Smooth muscle cell of the pulmonary artery (primary cell): ENCODE measurements around the gene GPR75. TPM values are rescaled to one million over a fixed set of nuclear protein-coding genes. Genes with fewer than 3 reads are reported as not detected.

Experiments
- total RNA-seq: library from RNA; depleted of rRNA; stranded (reverse); fragments of >200 nt; gene quantifications from 2 replicates; pipeline ENCODE4 v1.2.3, GENCODE V29; 2014

GPR75 gene
- 1.5 and 2.4 TPM in 2 replicates for total RNA-seq

DNA sequence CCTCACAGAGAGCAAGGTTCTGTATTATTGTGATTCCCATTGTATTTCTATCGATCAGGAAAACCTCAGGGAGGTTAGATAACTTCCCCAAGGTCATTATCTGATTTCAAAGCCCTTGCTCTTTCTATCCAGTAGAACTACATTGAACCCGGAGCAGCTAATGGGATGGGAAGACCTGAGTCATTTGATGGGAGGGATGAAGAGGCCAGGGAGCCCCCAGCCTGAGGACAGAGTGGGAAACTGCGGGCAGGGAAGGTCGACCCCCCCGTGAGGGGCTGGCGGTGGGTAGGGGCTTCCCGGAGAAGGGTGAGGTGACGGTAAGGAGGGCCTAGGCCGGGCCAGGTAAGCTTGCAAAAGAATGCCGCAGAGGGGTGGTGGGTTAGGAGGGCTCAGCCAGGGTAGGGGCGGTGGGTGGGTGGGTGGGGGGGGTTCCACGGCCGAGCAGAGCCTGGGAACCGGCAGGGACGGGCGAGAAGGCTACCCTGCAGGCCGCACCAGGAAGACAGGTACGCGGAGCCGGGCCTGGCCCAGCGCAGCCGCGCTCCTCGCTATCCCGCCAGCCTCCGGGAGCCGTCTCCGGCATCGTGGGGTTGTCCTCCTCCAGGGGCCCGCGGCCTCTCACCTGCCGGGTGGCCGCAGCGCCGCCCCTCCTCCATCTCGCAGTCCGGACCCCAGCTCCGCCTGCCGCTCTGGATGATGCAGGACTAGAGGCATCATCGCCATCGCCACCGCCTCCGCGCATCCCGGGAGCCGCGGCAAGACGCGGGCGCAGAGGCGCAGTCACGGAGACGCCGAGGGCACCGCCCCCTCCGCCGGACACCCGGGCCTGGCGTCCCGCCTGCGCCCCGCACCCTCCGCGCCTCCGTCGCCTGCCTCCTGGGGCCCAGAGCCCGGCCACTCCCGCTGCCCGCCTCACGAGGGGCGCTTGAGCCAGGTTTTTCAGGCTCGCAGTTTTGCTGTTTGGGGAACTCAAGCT, at the start of gene GPR75:
Gene GPR75 (minus strand): TSS at position 762 of the 976 bp plus-strand sequence. CDS start 5,211 bp downstream, outside the sequence.

Other genes with a start within 250 kb of the GPR75 start
- 0.78 and 1.1 TPM in 2 replicates for gene CHAC2, start 92.2 kb downstream of the GPR75 start, total RNA-seq
- 21.5 and 32.5 TPM in 2 replicates for gene ASB3, start 73.0 kb downstream of the GPR75 start, total RNA-seq
- 130 and 174 TPM in 2 replicates for gene ERLEC1, start 72.9 kb downstream of the GPR75 start, total RNA-seq
- gene PSME4, start 111.0 kb upstream of the GPR75 start, total RNA-seq, result 34.5 and 35.8 TPM in 2 replicates